Mesendoderm (in vitro differentiated cells): Measurements from ENCODE around the gene SSR4.

ENCODE experiments used
- DNase-seq: peaks from one replicate; pipeline ENCODE4 v3.0.0; 2013
- H2AK5ac ChIP-seq: 2 replicates; pipeline ENCODE4 v1.6.1; 2013; ENCODE audit warnings: low read length, inconsistent platforms
- H2BK120ac ChIP-seq: 2 replicates; pipeline ENCODE4 v1.6.1; 2013; ENCODE audit warnings: low read depth, mild to moderate bottlenecking, low read length, moderate library complexity, mixed read lengths
- H2BK15ac ChIP-seq: replicated peaks from 2 replicates; pipeline ENCODE4 v1.6.1; 2013; ENCODE audit warnings: low read depth, mild to moderate bottlenecking, moderate library complexity
- H2BK5ac ChIP-seq: 2 replicates; pipeline ENCODE4 v1.6.1; 2013; ENCODE audit warnings: low read length, inconsistent platforms
- H3K18ac ChIP-seq: 2 replicates; pipeline ENCODE4 v1.6.1; 2013; ENCODE audit warnings: mild to moderate bottlenecking, low read length, mixed read lengths
- H3K23ac ChIP-seq: one replicate; pipeline ENCODE4 v1.6.1; 2013; ENCODE audit warnings: low read length
- H3K27ac ChIP-seq: 2 replicates; pipeline ENCODE4 v1.5.1; 2013; ENCODE audit warnings: low read depth, mild to moderate bottlenecking, inconsistent platforms, low read length, moderate library complexity
- H3K27me3 ChIP-seq: 2 replicates; pipeline ENCODE4 v1.6.1; 2013; ENCODE audit warnings: low read length, control low read depth, mild to moderate bottlenecking, inconsistent platforms; ENCODE audit not compliant: insufficient read depth, poor library complexity
- H3K36me3 ChIP-seq: 2 replicates; pipeline ENCODE4 v1.6.1; 2013; ENCODE audit warnings: low read length, inconsistent platforms; ENCODE audit not compliant: control insufficient read depth, insufficient read depth
- H3K4ac ChIP-seq: one replicate; pipeline ENCODE4 v1.6.1; 2013; ENCODE audit warnings: low read depth, mild to moderate bottlenecking, low read length, moderate library complexity
- H3K4me1 ChIP-seq: 2 replicates; pipeline ENCODE4 v1.6.1; 2013; ENCODE audit warnings: low read depth, low read length, inconsistent platforms; ENCODE audit not compliant: control insufficient read depth
- H3K4me2 ChIP-seq: 2 replicates; pipeline ENCODE4 v1.6.1; 2013; ENCODE audit warnings: low read length
- H3K4me3 ChIP-seq: 2 replicates; pipeline ENCODE4 v1.5.1; 2013; ENCODE audit warnings: mild to moderate bottlenecking, low read length
- H3K56ac ChIP-seq: one replicate; pipeline ENCODE4 v1.6.1; 2013; ENCODE audit warnings: low read length
- H3K79me1 ChIP-seq: 2 replicates; pipeline ENCODE4 v1.6.1; 2013; ENCODE audit warnings: low read length, inconsistent platforms
- H3K79me2 ChIP-seq: 2 replicates; pipeline ENCODE4 v1.6.1; 2013; ENCODE audit warnings: mild to moderate bottlenecking, low read length; ENCODE audit not compliant: control insufficient read depth, insufficient read depth
- H3K9ac ChIP-seq: 2 replicates; pipeline ENCODE4 v1.6.1; 2013; ENCODE audit warnings: low read length, inconsistent platforms
- H4K5ac ChIP-seq: one replicate; pipeline ENCODE4 v1.6.1; 2013; ENCODE audit warnings: low read length
- H4K8ac ChIP-seq: one replicate; pipeline ENCODE4 v1.6.1; 2013; ENCODE audit warnings: low read depth, mild to moderate bottlenecking, control low read depth, low read length, moderate library complexity
- WGBS: extraction: QIAGEN DNeasy Blood & Tissue Kit; methylation state at CpG from one replicate; pipeline ENCODE4 v1.1.7; 2013; ENCODE audit warnings: low lambda C conversion rate, missing lambda C conversion rate; ENCODE audit not compliant: insufficient coverage; ENCODE audit errors: extremely low coverage; 5-methylcytosine and 5-hydroxymethylcytosine counted together

SSR4 gene

DNA sequence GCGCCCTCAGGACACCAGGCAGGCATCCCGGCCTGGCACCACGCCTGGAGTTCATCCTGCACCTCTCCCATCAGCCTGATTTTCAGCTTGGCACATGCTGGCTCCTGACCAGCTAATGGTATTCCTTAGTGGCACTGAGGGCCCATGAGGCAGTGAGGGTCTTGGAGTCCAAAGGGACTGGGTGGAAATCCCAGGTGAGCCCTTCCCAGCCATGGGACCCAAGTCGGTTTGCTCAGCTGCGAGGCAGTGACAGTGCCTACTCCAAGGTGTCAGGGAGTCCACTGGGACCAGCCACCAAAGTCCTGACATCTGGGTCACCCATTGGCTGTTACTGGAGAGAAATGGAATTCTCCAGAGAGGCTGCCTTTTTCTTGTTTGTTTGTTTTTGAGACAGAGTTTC lies 4.9 kb downstream of the SSR4 start:
- Histone ChIP-seq H3K4me1 (no peaks in the 10 kb centered on the region), H3K9ac (no peak overlapping the region), H3K23ac (no peak overlapping the region), H3K79me1 (no peaks in the 10 kb centered on the region), H2BK15ac (no peak overlapping the region), H4K8ac (no peak overlapping the region), H3K4me3 (no peak overlapping the region), H2BK120ac (no peak overlapping the region), H4K5ac (no peak overlapping the region), H2AK5ac (no peak overlapping the region), H3K4ac (no peak overlapping the region), H2BK5ac (no peak overlapping the region), H3K27me3 (no peaks in the 10 kb centered on the region), H3K36me3 (peaks cover 3% of the 10 kb centered on the region), H3K27ac (no peak overlapping the region), H3K18ac (no peak overlapping the region), H3K79me2 (peaks cover 15% of the 10 kb centered on the region), H3K56ac (no peak overlapping the region), H3K4me2 (no peak overlapping the region)
- no peak for DNase-seq
- no CpG with 5 or more reads among the region's 5 CpGs for whole genome bisulfite sequencing

DNA sequence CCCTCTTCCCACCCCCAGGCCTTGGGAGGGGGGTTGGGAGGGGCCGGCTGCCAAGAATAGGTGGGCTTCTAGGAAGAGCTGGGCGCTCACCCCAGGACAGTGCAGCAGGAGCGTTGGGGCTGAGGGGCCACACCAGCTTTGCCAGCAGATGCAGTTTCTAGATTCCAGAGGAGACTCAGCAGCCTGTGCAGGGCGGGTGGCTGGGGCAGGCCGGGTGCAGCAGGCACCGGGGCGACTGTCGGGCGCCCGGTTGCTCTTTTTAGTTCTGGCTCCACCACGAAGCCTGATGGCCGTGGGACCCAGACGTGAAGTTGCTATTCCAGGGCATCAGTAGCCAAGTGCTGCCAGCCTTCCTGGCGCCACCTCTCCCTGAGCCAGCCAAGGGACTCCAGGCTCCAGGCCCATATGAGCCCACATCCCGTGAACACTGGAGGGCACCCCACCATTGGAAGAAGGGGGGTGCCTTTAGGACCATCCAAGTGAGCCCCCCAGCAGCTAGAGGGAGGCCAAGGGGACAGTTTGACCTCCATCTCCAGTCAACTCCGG lies 5.8 kb downstream of the SSR4 start:
- H3K36me3 ChIP-seq, result peaks cover 3% of the 10 kb centered on the region
- no peaks in the 10 kb centered on the region for H3K4me1 ChIP-seq
- H3K56ac ChIP-seq, result no peak overlapping the region
- H3K4ac ChIP-seq, result no peak overlapping the region
- no peak overlapping the region for H4K5ac ChIP-seq
- H2BK15ac ChIP-seq, result no peak overlapping the region
- no peak overlapping the region for H3K4me2 ChIP-seq
- no CpG with 5 or more reads among the region's 16 CpGs for WGBS
- H2BK120ac ChIP-seq, result no peak overlapping the region
- no peak for DNase-seq
- H3K79me2 ChIP-seq, result peaks cover 10% of the 10 kb centered on the region
- no peak overlapping the region for H2BK5ac ChIP-seq
- H3K4me3 ChIP-seq, result no peak overlapping the region
- H3K27me3 ChIP-seq, result no peaks in the 10 kb centered on the region
- no peak overlapping the region for H2AK5ac ChIP-seq
- H4K8ac ChIP-seq, result no peak overlapping the region
- H3K79me1 ChIP-seq, result no peaks in the 10 kb centered on the region
- no peak overlapping the region for H3K27ac ChIP-seq
- H3K9ac ChIP-seq, result no peak overlapping the region
- H3K23ac ChIP-seq, result no peak overlapping the region
- H3K18ac ChIP-seq, result no peak overlapping the region

DNA sequence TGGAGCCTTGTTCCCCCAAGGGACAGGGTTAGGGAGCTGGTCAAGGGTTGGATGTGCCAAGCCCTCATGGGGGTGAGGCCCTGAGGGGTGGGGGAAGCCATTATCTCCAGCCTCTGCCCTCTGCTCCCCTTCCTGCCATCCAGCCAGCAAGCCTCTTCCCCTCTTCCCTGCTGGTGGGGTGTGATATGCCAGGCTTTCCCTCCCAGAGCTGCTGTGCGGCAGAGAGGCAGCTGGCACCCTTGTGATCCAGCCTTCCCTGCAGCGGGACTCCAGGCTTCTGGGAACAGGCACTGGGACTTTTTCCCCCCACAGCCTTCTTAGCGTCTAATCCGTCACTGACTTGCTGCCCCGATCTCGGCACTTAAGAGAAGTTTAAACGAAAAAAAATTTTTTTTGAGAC lies 6.3 kb downstream of the SSR4 start:
- Histone ChIP-seq H3K4ac (no peak overlapping the region), H3K9ac (no peak overlapping the region), H2BK15ac (no peak overlapping the region), H3K4me3 (no peak overlapping the region), H2AK5ac (no peak overlapping the region), H3K79me1 (no peaks in the 10 kb centered on the region), H3K4me1 (no peaks in the 10 kb centered on the region), H2BK120ac (no peak overlapping the region), H3K27ac (no peak overlapping the region), H3K56ac (no peak overlapping the region), H3K36me3 (peaks cover 3% of the 10 kb centered on the region), H3K23ac (no peak overlapping the region), H3K18ac (no peak overlapping the region), H3K79me2 (peaks cover 6% of the 10 kb centered on the region), H3K4me2 (no peak overlapping the region), H2BK5ac (no peak overlapping the region), H4K5ac (no peak overlapping the region), H3K27me3 (no peaks in the 10 kb centered on the region), H4K8ac (no peak overlapping the region)
- DNase-seq, result no peak
- no CpG with 5 or more reads among the region's 7 CpGs for WGBS

DNA sequence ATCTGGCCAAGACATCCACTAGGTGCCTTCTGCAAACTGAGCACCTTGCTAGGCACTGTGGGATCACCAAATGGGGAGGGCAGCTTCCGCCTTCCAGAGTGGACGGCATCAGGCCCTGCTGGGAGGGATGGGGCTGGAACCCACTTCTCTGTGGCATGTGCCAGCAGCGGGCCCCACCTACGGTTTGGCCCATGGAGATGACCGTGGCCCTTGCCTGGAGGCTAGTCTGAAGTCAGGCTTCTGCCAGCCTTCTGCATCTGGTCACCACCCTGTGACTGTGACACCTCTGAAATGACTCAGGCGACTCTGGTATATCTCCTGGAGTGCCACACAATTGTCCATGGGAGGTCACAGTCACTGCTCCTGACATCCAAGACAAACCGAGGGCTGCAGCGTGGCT lies 7.2 kb downstream of the SSR4 start:
- no peak overlapping the region for H2BK15ac ChIP-seq
- no peak overlapping the region for H3K4me2 ChIP-seq
- H2BK120ac ChIP-seq, result no peak overlapping the region
- no CpG with 5 or more reads among the region's 8 CpGs for WGBS
- peaks cover 3% of the 10 kb centered on the region for H3K36me3 ChIP-seq
- no peak overlapping the region for H3K27ac ChIP-seq
- H3K9ac ChIP-seq, result no peak overlapping the region
- no peaks in the 10 kb centered on the region for H3K4me1 ChIP-seq
- H3K79me2 ChIP-seq, result no peaks in the 10 kb centered on the region
- no peak overlapping the region for H3K4me3 ChIP-seq
- H3K56ac ChIP-seq, result no peak overlapping the region
- no peak for DNase-seq
- no peak overlapping the region for H4K8ac ChIP-seq
- H4K5ac ChIP-seq, result no peak overlapping the region
- no peak overlapping the region for H2BK5ac ChIP-seq
- no peaks in the 10 kb centered on the region for H3K79me1 ChIP-seq
- no peak overlapping the region for H2AK5ac ChIP-seq
- no peak overlapping the region for H3K23ac ChIP-seq
- no peak overlapping the region for H3K18ac ChIP-seq
- H3K4ac ChIP-seq, result no peak overlapping the region
- H3K27me3 ChIP-seq, result no peaks in the 10 kb centered on the region

DNA sequence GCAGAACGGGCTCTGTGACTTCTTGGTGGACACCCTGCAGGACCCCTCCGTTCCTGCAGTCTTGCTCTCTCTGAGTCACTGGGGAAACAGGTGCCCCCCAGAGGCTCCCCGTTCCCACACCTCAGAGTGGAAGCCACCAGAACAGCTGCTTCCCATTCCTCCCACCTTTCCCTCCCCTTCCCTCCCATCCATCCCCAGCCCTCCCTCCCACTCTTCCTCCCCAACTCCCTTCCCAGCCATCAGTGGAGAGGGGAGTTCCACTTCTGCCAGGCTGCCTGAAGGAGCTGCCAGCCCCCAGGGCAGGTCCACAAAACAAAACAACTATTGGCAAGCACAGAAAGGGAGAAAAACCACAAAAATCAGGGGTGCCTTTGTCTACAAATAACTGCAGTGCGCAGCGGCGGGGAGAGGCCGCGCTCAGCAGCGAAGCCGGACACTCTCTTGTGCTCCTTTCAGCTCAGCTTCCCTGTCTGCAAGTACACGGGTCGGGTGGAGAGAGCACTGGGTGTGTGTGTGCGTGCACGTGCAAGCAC lies 8.1 kb downstream of the SSR4 start:
- H3K4me1 ChIP-seq, result no peaks in the 10 kb centered on the region
- H4K8ac ChIP-seq, result no peak overlapping the region
- no peaks in the 10 kb centered on the region for H3K79me2 ChIP-seq
- DNase-seq, result no peak
- H2BK15ac ChIP-seq, result no peak overlapping the region
- no peak overlapping the region for H3K23ac ChIP-seq
- H3K4me3 ChIP-seq, result no peak overlapping the region
- no peak overlapping the region for H3K9ac ChIP-seq
- no peak overlapping the region for H2BK5ac ChIP-seq
- H3K56ac ChIP-seq, result no peak overlapping the region
- no CpG with 5 or more reads among the region's 14 CpGs for WGBS
- peaks cover under 1% of the 10 kb centered on the region for H3K36me3 ChIP-seq
- no peak overlapping the region for H3K4me2 ChIP-seq
- no peak overlapping the region for H3K18ac ChIP-seq
- no peak overlapping the region for H4K5ac ChIP-seq
- no peak overlapping the region for H2BK120ac ChIP-seq
- no peak overlapping the region for H2AK5ac ChIP-seq
- H3K27ac ChIP-seq, result no peak overlapping the region
- H3K4ac ChIP-seq, result no peak overlapping the region
- no peaks in the 10 kb centered on the region for H3K79me1 ChIP-seq
- H3K27me3 ChIP-seq, result no peaks in the 10 kb centered on the region
